ENCODE measurements around the gene PAIP2.

GRCh38 chr5:139402561-139403158 lies 61.0 kb downstream of the PAIP2 start:
- TF ChIP-seq, protein P1, sequence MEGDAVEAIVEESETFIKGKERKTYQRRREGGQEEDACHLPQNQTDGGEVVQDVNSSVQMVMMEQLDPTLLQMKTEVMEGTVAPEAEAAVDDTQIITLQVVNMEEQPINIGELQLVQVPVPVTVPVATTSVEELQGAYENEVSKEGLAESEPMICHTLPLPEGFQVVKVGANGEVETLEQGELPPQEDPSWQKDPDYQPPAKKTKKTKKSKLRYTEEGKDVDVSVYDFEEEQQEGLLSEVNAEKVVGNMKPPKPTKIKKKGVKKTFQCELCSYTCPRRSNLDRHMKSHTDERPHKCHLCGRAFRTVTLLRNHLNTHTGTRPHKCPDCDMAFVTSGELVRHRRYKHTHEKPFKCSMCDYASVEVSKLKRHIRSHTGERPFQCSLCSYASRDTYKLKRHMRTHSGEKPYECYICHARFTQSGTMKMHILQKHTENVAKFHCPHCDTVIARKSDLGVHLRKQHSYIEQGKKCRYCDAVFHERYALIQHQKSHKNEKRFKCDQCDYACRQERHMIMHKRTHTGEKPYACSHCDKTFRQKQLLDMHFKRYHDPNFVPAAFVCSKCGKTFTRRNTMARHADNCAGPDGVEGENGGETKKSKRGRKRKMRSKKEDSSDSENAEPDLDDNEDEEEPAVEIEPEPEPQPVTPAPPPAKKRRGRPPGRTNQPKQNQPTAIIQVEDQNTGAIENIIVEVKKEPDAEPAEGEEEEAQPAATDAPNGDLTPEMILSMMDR (IDR thresholded peaks at IDR 0.05), result peak in 2 of 7 experiments; percentile 25 to 27
- TF ChIP-seq POLR2A (IDR thresholded peaks at IDR 0.05), result no peak
